Measurements from ENCODE around the gene SHROOM3. TPM values are rescaled to one million over a fixed set of nuclear protein-coding genes. Genes with fewer than 3 reads are reported as not detected.

Gene SHROOM3
- total RNA-seq, 1 experiment from 2014 or later: 27.6 TPM

DNA sequence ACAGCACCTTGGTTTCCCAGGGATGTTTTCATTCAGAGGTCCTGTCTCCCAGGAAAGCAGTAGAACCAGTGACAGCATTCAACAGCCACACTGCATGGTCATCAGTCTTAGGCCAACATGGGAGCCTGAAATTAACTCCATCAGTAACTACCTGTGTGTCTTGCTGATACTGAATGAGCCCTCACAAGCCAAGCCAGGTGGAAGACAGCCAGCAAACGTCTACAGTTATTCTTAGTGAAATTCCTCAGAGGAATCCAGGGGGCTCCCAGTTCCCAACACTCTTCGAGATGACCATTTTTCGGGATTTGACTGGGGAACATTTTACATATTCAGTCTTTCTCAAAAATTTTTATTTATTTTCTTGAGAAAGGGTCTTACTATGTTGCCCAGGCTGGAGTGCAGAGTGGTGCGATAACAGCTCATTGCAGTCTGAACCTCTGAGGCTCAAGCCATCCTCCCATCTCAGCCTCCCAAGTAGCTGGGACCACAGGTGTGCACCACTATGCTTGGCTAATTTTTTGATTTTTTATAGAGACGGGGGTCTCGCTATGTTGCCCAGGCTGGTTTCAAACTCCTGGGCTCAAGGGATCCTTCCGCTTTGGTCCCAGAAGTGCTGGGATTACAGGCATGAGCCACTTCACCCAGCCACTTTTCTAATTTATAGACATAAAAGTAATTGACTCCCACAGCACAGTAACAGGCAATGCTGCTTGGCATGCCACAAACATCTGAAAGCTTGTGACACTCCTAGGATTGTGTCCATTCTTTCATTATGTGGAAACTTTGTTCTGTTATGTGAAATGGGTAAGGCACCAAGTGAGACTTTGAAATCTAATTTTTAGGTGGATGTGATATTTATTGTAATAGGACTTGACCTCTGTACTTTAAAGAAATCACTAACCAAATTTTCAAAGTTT is 346.0 kb downstream of the SHROOM3 start:
- H4K5ac ChIP-seq (ENCODE audit: insufficient read length, low read depth, low read length): no peak overlapping the region
- H3K9me3 Mint-ChIP-seq: no peaks in the 10 kb centered on the region
- no peak overlapping the region for H4K8ac ChIP-seq (replicated peaks; ENCODE audit: insufficient read length, low read depth, low read length)
- H3K23me2 ChIP-seq (ENCODE audit: insufficient read length, low read depth, low read length, poor library complexity, severe bottlenecking): no peaks in the 10 kb centered on the region
- H3K14ac ChIP-seq (ENCODE audit: insufficient read depth, low read length): no peak overlapping the region
- H3K4ac ChIP-seq (ENCODE audit: low read depth, low read length): no peak overlapping the region
- no peaks in the 10 kb centered on the region for H4K20me1 ChIP-seq (ENCODE audit: control insufficient read depth, insufficient read depth, insufficient read length)
- H3K27me3 Mint-ChIP-seq (ENCODE audit: low read depth): no peaks in the 10 kb centered on the region
- H3T11ph ChIP-seq (ENCODE audit: low read length): no peak overlapping the region
- H3K4me3 Mint-ChIP-seq: no peak overlapping the region
- H3K27ac Mint-ChIP-seq: peak overlapping the region; percentile 15 to 77 (median 68); a peak in 5 of 7 replicates
- H2AK5ac ChIP-seq (ENCODE audit: insufficient read length, low read length): no peak overlapping the region
- H3K36me3 Mint-ChIP-seq (ENCODE audit: insufficient read depth in 1 of 3, low read depth in 3 of 3): peaks cover 34 to 66% (median 49%) of the 10 kb centered on the region in 3 experiments
- H3K4me1 ChIP-seq (ENCODE audit: insufficient read depth, low read length): no peaks in the 10 kb centered on the region; the same call in 1 of the 2 replicates
- no peak overlapping the region for H3K18ac ChIP-seq (ENCODE audit: insufficient read length, low read depth, low read length)
- H2BK120ac ChIP-seq (ENCODE audit: low read depth, low read length, poor library complexity, severe bottlenecking): no peak overlapping the region
- no peak overlapping the region for H2AFZ ChIP-seq (ENCODE audit: low read length)
- no peak overlapping the region for H2BK15ac ChIP-seq (ENCODE audit: low read depth, low read length)
- no peaks in the 10 kb centered on the region for H3K79me2 ChIP-seq (ENCODE audit: insufficient read depth, low read length)
- H3K27me3 ChIP-seq (ENCODE audit: insufficient read depth, low read length): no peaks in the 10 kb centered on the region; the same call in 1 of the 2 replicates
- no peak overlapping the region for H3K56ac ChIP-seq (ENCODE audit: insufficient read length, low read depth, low read length)
- WGBS (ENCODE audit: extremely low coverage, insufficient read length, low lambda C conversion rate): no CpG with 5 or more reads among the region's 7 CpGs
- TF ChIP-seq, protein P1, sequence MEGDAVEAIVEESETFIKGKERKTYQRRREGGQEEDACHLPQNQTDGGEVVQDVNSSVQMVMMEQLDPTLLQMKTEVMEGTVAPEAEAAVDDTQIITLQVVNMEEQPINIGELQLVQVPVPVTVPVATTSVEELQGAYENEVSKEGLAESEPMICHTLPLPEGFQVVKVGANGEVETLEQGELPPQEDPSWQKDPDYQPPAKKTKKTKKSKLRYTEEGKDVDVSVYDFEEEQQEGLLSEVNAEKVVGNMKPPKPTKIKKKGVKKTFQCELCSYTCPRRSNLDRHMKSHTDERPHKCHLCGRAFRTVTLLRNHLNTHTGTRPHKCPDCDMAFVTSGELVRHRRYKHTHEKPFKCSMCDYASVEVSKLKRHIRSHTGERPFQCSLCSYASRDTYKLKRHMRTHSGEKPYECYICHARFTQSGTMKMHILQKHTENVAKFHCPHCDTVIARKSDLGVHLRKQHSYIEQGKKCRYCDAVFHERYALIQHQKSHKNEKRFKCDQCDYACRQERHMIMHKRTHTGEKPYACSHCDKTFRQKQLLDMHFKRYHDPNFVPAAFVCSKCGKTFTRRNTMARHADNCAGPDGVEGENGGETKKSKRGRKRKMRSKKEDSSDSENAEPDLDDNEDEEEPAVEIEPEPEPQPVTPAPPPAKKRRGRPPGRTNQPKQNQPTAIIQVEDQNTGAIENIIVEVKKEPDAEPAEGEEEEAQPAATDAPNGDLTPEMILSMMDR (conservative IDR thresholded peaks at IDR 0.05): no peak
- H2BK12ac ChIP-seq (ENCODE audit: insufficient read length, low read depth, low read length): no peak overlapping the region
- H2BK20ac ChIP-seq (ENCODE audit: low read depth, low read length, poor library complexity, severe bottlenecking): no peak overlapping the region
- H3K4me1 Mint-ChIP-seq: peaks cover 21% of the 10 kb centered on the region in 2 experiments
- H3K9ac ChIP-seq (ENCODE audit: extremely low read depth, insufficient read length, low read length): no peak overlapping the region
- no peak overlapping the region for H2BK5ac ChIP-seq (ENCODE audit: insufficient read length, low read length)
- H4K91ac ChIP-seq (ENCODE audit: insufficient read length, low read depth, low read length): no peak overlapping the region
- no peak overlapping the region for H3K27ac ChIP-seq (ENCODE audit: insufficient read length, low read depth, low read length)
- no peak for DNase-seq
- no peak overlapping the region for H3K23ac ChIP-seq (ENCODE audit: insufficient read length, low read depth, low read length)
- H3K4me2 ChIP-seq (ENCODE audit: insufficient read depth, insufficient read length, low read length): no peak overlapping the region
- H3K79me1 ChIP-seq (ENCODE audit: insufficient read depth, low read depth, low read length, poor library complexity, severe bottlenecking): no peaks in the 10 kb centered on the region
- H3K9me3 ChIP-seq (ENCODE audit: control insufficient read depth, low read depth, low read length): no peaks in the 10 kb centered on the region
